K562 (cell line): ENCODE measurements around the gene PDIA5. TPM values are rescaled to one million over a fixed set of nuclear protein-coding genes. Genes with fewer than 3 reads are reported as not detected.
A peak's percentile ranks its signal among the peaks of the same experiment; 100 is the strongest.

ENCODE experiments used
- ATAC-seq: fragments of 200-7000 bp; cut with Tn5 transposase; 3 replicates; pipeline ENCODE4 v1.9.1; 2020; ENCODE audit warnings: moderate library complexity
- BruUV-seq: library from RNA; stranded (reverse); fragments of 400-500 nt; replicated peaks from 2 replicates; lab custom pipeline; 2021; lab: Mats Ljungman, UMichigan
- CTCF ChIA-PET: fragments of 300-600 bp; formaldehyde crosslinking; extraction: SDS; loops from one replicate; lab custom pipeline; 2021; ENCODE audit warnings: low intra/inter-chr PET ratio; lab: Yijun Ruan, JAX
- POLR2A ChIA-PET: fragments of 300-600, 350-650 bp; sonication (Branson Sonifier 250); formaldehyde crosslinking; extraction: SDS; loops from one replicate; lab custom pipeline; 2021; ENCODE audit warnings: antibody characterized with exemption, inconsistent platforms; lab: Yijun Ruan, JAX
- DNase-seq, 4 experiments: peaks; one replicate each; pipeline versions ENCODE4 v3.0.0 to v3.0.0-alpha.2; 2011 to 2018; ENCODE audit warnings: low spot score in 3 of 4, mixed read lengths in 3 of 4; ENCODE audit errors: extremely low read depth in 1 of 4
- FAIRE-seq: peaks from 2 replicates; lab custom pipeline; 2011; peaks lifted over from hg19 to GRCh38; lab: Jason Lieb, UNC
- H2AFZ ChIP-seq: 2 replicates; pipeline ENCODE4 v1.6.0; 2011; ENCODE audit warnings: low read depth, low read length, control low read depth, inconsistent platforms
- H3K27ac ChIP-seq: fragments of 200-600 bp; 3 replicates; pipeline ENCODE4 v1.8.0; 2011; ENCODE audit warnings: low read depth, mild to moderate bottlenecking, control low read depth, inconsistent platforms, low read length, moderate library complexity, mixed read lengths; ENCODE audit errors: extremely low read depth
- H3K27me3 ChIP-seq, 2 experiments: fragments of 300-600 bp in 1 of 2; 2 replicates in 1 of 2; 3 replicates in 1 of 2; pipeline versions ENCODE4 v1.6.0 to v1.8.0; 2011; ENCODE audit warnings: inconsistent platforms in 2 of 2, low read length in 2 of 2, mild to moderate bottlenecking in 1 of 2, mixed read lengths in 1 of 2, moderate library complexity in 1 of 2; ENCODE audit not compliant: control insufficient read depth in 2 of 2, insufficient read depth in 2 of 2
- H3K36me3 ChIP-seq: fragments of 300-600 bp; 3 replicates; pipeline ENCODE4 v1.8.0; 2011; ENCODE audit warnings: mild to moderate bottlenecking, low read length, inconsistent platforms; ENCODE audit not compliant: control insufficient read depth, insufficient read depth
- H3K4me1 ChIP-seq, 2 experiments: fragments of 200-600 bp in 1 of 2; replicated peaks in 1 of 2; 2 replicates in 1 of 2; 3 replicates in 1 of 2; pipeline versions ENCODE4 v1.5.1 to v1.8.0; 2011; ENCODE audit warnings: inconsistent platforms in 2 of 2, low read length in 2 of 2, mild to moderate bottlenecking in 1 of 2, mixed read lengths in 1 of 2, moderate library complexity in 1 of 2; ENCODE audit not compliant: control insufficient read depth in 2 of 2, insufficient read depth in 2 of 2
- H3K4me2 ChIP-seq: 2 replicates; pipeline ENCODE4 v1.6.1; 2011; ENCODE audit warnings: low read length, control low read depth, inconsistent platforms, mixed read lengths; ENCODE audit not compliant: insufficient read depth
- H3K4me3 ChIP-seq: fragments of 200-600 bp; sonication (generic), shearing (Covaris generic); 2 replicates; pipeline ENCODE4 v1.5.1; 2016; ENCODE audit warnings: control low read depth, inconsistent platforms
- H3K79me2 ChIP-seq: fragments of 200-600 bp; 3 replicates; pipeline ENCODE4 v1.8.0; 2011; ENCODE audit warnings: low read length, inconsistent platforms; ENCODE audit not compliant: control insufficient read depth, insufficient read depth
- H3K9ac ChIP-seq, 2 experiments: 2 replicates each; pipeline versions ENCODE4 v1.6.0 to v1.6.1; 2011; ENCODE audit warnings: low read depth in 2 of 2, low read length in 2 of 2, control low read depth in 1 of 2, inconsistent platforms in 1 of 2, mild to moderate bottlenecking in 1 of 2, mixed read lengths in 1 of 2; ENCODE audit not compliant: insufficient read depth in 1 of 2
- H3K9me1 ChIP-seq: one replicate; pipeline ENCODE4 v1.6.0; 2011; ENCODE audit warnings: inconsistent platforms, mild to moderate bottlenecking, low read length, moderate library complexity; ENCODE audit not compliant: control insufficient read depth, insufficient read depth
- H3K9me3 ChIP-seq: replicated peaks from 2 replicates; pipeline ENCODE4 v1.5.1; 2011; ENCODE audit warnings: low read depth, low read length, inconsistent platforms; ENCODE audit not compliant: control insufficient read depth, insufficient read depth
- H4K20me1 ChIP-seq: replicated peaks from 2 replicates; pipeline ENCODE4 v1.6.1; 2011; ENCODE audit warnings: low read length, inconsistent platforms, mixed read lengths; ENCODE audit not compliant: control insufficient read depth, insufficient read depth
- BRD4 ChIP-seq: fragments of 200-600 bp; sonication (generic); IDR thresholded peaks from 2 replicates; pipeline ENCODE4 v1.6.1; 2017; ENCODE audit warnings: inconsistent platforms
- C11orf30 ChIP-seq: fragments of 450-650 bp; IDR thresholded peaks from 2 replicates; pipeline ENCODE4 v1.6.1; 2016; ENCODE audit warnings: low read depth, mild to moderate bottlenecking
- MAFF ChIP-seq: IDR thresholded peaks from 2 replicates; pipeline ENCODE4 v1.6.1; 2012; ENCODE audit warnings: low read length, improper control_type of control experiment
- MAFG ChIP-seq: fragments of 450-650 bp; conservative IDR thresholded peaks from 2 replicates; pipeline ENCODE4 v1.6.1; 2016; ENCODE audit warnings: missing genetic modification characterization, missing compliant biosample characterization
- MAFK ChIP-seq: IDR thresholded peaks from 2 replicates; pipeline ENCODE4 v1.6.1; 2011; ENCODE audit warnings: low read length, improper control_type of control experiment
- MTA1 ChIP-seq: fragments of 450-650 bp; IDR thresholded peaks from 2 replicates; pipeline ENCODE4 v1.6.1; 2017; ENCODE audit warnings: borderline replicate concordance
- SREBF1 ChIP-seq: fragments of 150-350 bp; IDR thresholded peaks from 2 replicates; pipeline ENCODE4 v1.6.1; 2014; ENCODE audit warnings: antibody characterized with exemption, low read depth, low read length, borderline replicate concordance
- ZBTB33 ChIP-seq: sonication (generic); formaldehyde crosslinking; IDR thresholded peaks from 2 replicates; pipeline ENCODE4 v1.8.1; 2023; ENCODE audit warnings: mild to moderate bottlenecking, missing genetic modification reagents
- ZNF316 ChIP-seq: fragments of 450-650 bp; IDR thresholded peaks from 2 replicates; pipeline ENCODE4 v1.6.1; 2016
- WGBS: fragments of 100-300 bp; shearing (Covaris generic); methylation state at CpG from one replicate; pipeline ENCODE4 v1.1.6; 2016; ENCODE audit warnings: low coverage, mixed read lengths; ENCODE audit not compliant: insufficient coverage; ENCODE audit errors: missing lambda C conversion rate; 5-methylcytosine and 5-hydroxymethylcytosine counted together
- in situ Hi-C: fragments of 300-500 bp; cut with MboI; formaldehyde crosslinking; loops from 4 replicates; pipeline ENCODE4 v1.15.0; 2018; ENCODE audit warnings: inconsistent platforms, mixed read lengths
- intact Hi-C: fragments of 100-400 bp; cut with micrococcal nuclease; formaldehyde crosslinking; loops from 2 replicates; pipeline ENCODE4 v1.14.2; 2022
- polyA plus RNA-seq, 8 experiments: library from polyadenylated mRNA; depleted of rRNA in 4 of 8; stranded (reverse) in 5 of 8; unstranded in 3 of 8; fragments of >200 nt; fragmentation: Nextera tagmentation in 2 of 8; fragmentation: Illumina TruSeq in 1 of 8; extraction: Ambion mirVana in 2 of 8; extraction: Trizol in 1 of 8; gene quantifications; 2 replicates each; pipeline versions ENCODE4 v1.2.1 to v1.2.3, GENCODE V29; 2011 to 2014; ENCODE audit warnings: inconsistent platforms in 1 of 8, missing spikeins in 1 of 8
- total RNA-seq, 7 experiments: library from RNA; depleted of rRNA in 6 of 7; stranded (reverse); fragments of >200 nt in 6 of 7; fragmentation: Illumina TruSeq in 2 of 7; extraction: Trizol in 2 of 7; gene quantifications; 2 replicates each; pipeline versions ENCODE4 v1.2.1 to v1.2.3, GENCODE V29; 2011 to 2021; ENCODE audit warnings: low replicate concordance in 1 of 7

PDIA5 gene
- total and polyA plus RNA-seq, 9 of the 15 experiments (the other 6 are each of a cell fraction or from before 2014, with no cell fraction given): 3.4 to 31.8 (median 19.6) TPM

DNA sequence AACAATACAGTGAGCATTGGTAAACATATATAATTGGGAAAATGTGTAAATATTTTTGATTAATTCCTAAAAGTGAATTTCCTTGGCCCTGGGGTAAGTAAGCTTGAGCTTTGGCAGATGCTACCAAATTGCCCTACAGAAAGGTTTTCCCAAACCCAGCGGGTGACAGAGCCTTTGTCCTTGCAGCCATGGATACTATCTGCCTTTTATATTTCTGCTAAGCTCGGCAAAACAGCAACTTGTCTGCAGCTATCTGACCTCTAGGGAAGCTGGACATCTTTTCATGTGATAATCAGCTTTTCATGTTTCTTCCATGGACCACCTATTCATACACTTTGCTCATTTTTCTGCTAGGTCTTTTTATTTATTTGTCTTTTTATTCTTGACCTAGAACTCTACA, 70.2 kb downstream of the PDIA5 start:
- no peak overlapping the region for H3K4me2 ChIP-seq
- H3K27me3 ChIP-seq: no peaks in the 10 kb centered on the region
- TF ChIP-seq MAFF: peak; percentile 64
- TF ChIP-seq C11orf30: peak; percentile 35; the same call in 1 of the 2 replicates
- TF ChIP-seq SREBF1: no peak
- no peak for TF ChIP-seq MTA1
- TF ChIP-seq MAFK: peak; percentile 67
- peak; percentile 29 for TF ChIP-seq ZNF316
- peak; percentile 31; the same call in 1 of the 2 replicates for TF ChIP-seq MAFG (tag)
- TF ChIP-seq BRD4: no peak
- no peak for TF ChIP-seq ZBTB33
- in situ Hi-C loops (no loop called here), intact Hi-C loops (no loop called here)
- ChIA-PET POLR2A (no interaction called here), CTCF (no interaction called here)
- no TSS peak for BruUV-seq
- H3K9ac ChIP-seq: no peak overlapping the region
- no peak overlapping the region for H3K27ac ChIP-seq
- FAIRE-seq: no peak
- H3K79me2 ChIP-seq: no peaks in the 10 kb centered on the region
- no peak overlapping the region for H2AFZ ChIP-seq
- 84% methylated on average over 2 of the region's 2 CpGs for WGBS
- ATAC-seq: no peak
- H3K36me3 ChIP-seq: peaks cover 56% of the 10 kb centered on the region
- H3K9me1 ChIP-seq: no peaks in the 10 kb centered on the region
- DNase-seq: no peak
- H4K20me1 ChIP-seq: no peaks in the 10 kb centered on the region
- no peaks in the 10 kb centered on the region for H3K9me3 ChIP-seq
- H3K4me1 ChIP-seq: no peaks in the 10 kb centered on the region
- H3K4me3 ChIP-seq: no peak overlapping the region
